Caco-2 (cell line): ENCODE data around the gene TRPM1. TPM values are rescaled to one million over a fixed set of nuclear protein-coding genes. Genes with fewer than 3 reads are reported as not detected.

Source experiments
- BruUV-seq: library from RNA; stranded (reverse); fragments of 400-500 nt; replicated peaks from 2 replicates; lab custom pipeline; 2021; lab: Mats Ljungman, UMichigan
- CTCF ChIA-PET: fragments of 300-600 bp; sonication (Branson Sonifier 250); formaldehyde crosslinking; loops from one replicate; lab custom pipeline; 2022; ENCODE audit warnings: antibody characterized with exemption; lab: Charles Lee
- POLR2A ChIA-PET: fragments of 300-600 bp; sonication (Branson Sonifier 250); formaldehyde crosslinking; loops from one replicate; lab custom pipeline; 2022; ENCODE audit warnings: antibody characterized with exemption; lab: Charles Lee
- DNase-seq, 2 experiments: peaks; one replicate each; pipeline versions ENCODE4 v3.0.0 to v3.0.0-alpha.2; 2020 to 2022
- H3K27me3 ChIP-seq: replicated peaks from 2 replicates; pipeline ENCODE4 v1.6.0; 2011; ENCODE audit warnings: low read length; ENCODE audit not compliant: control insufficient read depth, insufficient read depth
- H3K36me3 ChIP-seq: 2 replicates; pipeline ENCODE4 v1.5.1; 2011; ENCODE audit warnings: low read length; ENCODE audit not compliant: control insufficient read depth, insufficient read depth
- H3K4me1 ChIP-seq: fragments of 250-450 bp; sonication (Bioruptor Pico); 2 replicates; pipeline ENCODE4 v1.5.1; 2020; ENCODE audit warnings: mild to moderate bottlenecking
- H3K4me3 ChIP-seq: 2 replicates; pipeline ENCODE4 v1.5.1; 2011; ENCODE audit warnings: low read depth, mild to moderate bottlenecking, control low read depth, low read length
- H3K9me3 ChIP-seq: fragments of 250-450 bp; sonication (Bioruptor Pico); 2 replicates; pipeline ENCODE4 v1.5.1; 2020; ENCODE audit warnings: mild to moderate bottlenecking, moderate library complexity
- H3K27ac Mint-ChIP-seq: one replicate; pipeline ENCODE4 v1.8.0; 2022; ENCODE audit warnings: mixed read lengths; ENCODE audit not compliant: unreplicated experiment
- H3K27me3 Mint-ChIP-seq: one replicate; pipeline ENCODE4 v1.8.0; 2022; ENCODE audit warnings: mixed read lengths; ENCODE audit not compliant: insufficient read depth, unreplicated experiment
- H3K36me3 Mint-ChIP-seq: one replicate; pipeline ENCODE4 v1.8.0; 2022; ENCODE audit warnings: mild to moderate bottlenecking, mixed read lengths; ENCODE audit not compliant: insufficient read depth, unreplicated experiment
- H3K4me1 Mint-ChIP-seq: one replicate; pipeline ENCODE4 v1.8.0; 2022; ENCODE audit warnings: low read depth, mixed read lengths; ENCODE audit not compliant: unreplicated experiment
- H3K4me3 Mint-ChIP-seq: one replicate; pipeline ENCODE4 v1.8.0; 2022; ENCODE audit warnings: mild to moderate bottlenecking, moderate library complexity, mixed read lengths; ENCODE audit not compliant: unreplicated experiment
- H3K9me3 Mint-ChIP-seq: one replicate; pipeline ENCODE4 v1.8.0; 2022; ENCODE audit warnings: mixed read lengths; ENCODE audit not compliant: unreplicated experiment
- CTCF ChIP-seq, 2 experiments: fragments of 200-600 bp in 1 of 2; IDR thresholded peaks; 1 replicate in 1 of 2; 2 replicates in 1 of 2; pipeline versions ENCODE4 v1.5.1 to v1.8.0; 2011 to 2022; ENCODE audit warnings: antibody characterized with exemption in 1 of 2, control low read depth in 1 of 2, inconsistent platforms in 1 of 2, low read depth in 1 of 2, low read length in 1 of 2, mild to moderate bottlenecking in 1 of 2, moderate library complexity in 1 of 2; ENCODE audit not compliant: insufficient read depth in 1 of 2, severe bottlenecking in 1 of 2, unreplicated experiment in 1 of 2
- intact Hi-C: fragments of 100-400 bp; cut with micrococcal nuclease; formaldehyde crosslinking; loops from one replicate; pipeline ENCODE4 v1.10.0; 2022; ENCODE audit not compliant: unreplicated experiment
- total RNA-seq: library from RNA; stranded (reverse); gene quantifications from 2 replicates; pipeline ENCODE4 v1.2.3, GENCODE V29; 2022

The TRPM1 gene
- total RNA-seq, 1 experiment from 2014 or later, result not detected

- POLR2A ChIA-PET, result no interaction called here
Observed at GRCh38 chr15:31078471-31078870, 23.1 kb downstream of the TRPM1 start.

GRCh38 chr15:31077941-31078340 lies 23.6 kb downstream of the TRPM1 start:
- no TSS peak for BruUV-seq

More at GRCh38 chr15:31078471-31078870, 23.1 kb downstream of the TRPM1 start:
- no peak for TF ChIP-seq CTCF (IDR thresholded peaks at IDR 0.05; ENCODE audit: insufficient read depth in 1 of 2, low read depth in 1 of 2, low read length in 1 of 2, severe bottlenecking in 1 of 2, unreplicated experiment in 1 of 2)
- Histone ChIP-seq H3K27me3 (no peaks in the 10 kb centered on the region), H3K4me1 (peaks cover 10% of the 10 kb centered on the region), H3K4me3 (no peak overlapping the region), H3K36me3 (no peaks in the 10 kb centered on the region), H3K9me3 (no peaks in the 10 kb centered on the region)
- no peak for DNase-seq
- H3K27me3 Mint-ChIP-seq, result no peaks in the 10 kb centered on the region
- no peak overlapping the region for H3K4me3 Mint-ChIP-seq
- intact Hi-C loops, result no loop called here
- H3K27ac Mint-ChIP-seq, result no peak overlapping the region
- no TSS peak for BruUV-seq
- no peaks in the 10 kb centered on the region for H3K36me3 Mint-ChIP-seq
- H3K9me3 Mint-ChIP-seq, result no peaks in the 10 kb centered on the region
- CTCF ChIA-PET, result no interaction called here
- peaks cover 19% of the 10 kb centered on the region for H3K4me1 Mint-ChIP-seq

GRCh38 chr15:31077181-31077580 lies 24.3 kb downstream of the TRPM1 start:
- no peak for TF ChIP-seq CTCF (IDR thresholded peaks at IDR 0.05; ENCODE audit: insufficient read depth in 1 of 2, low read depth in 1 of 2, low read length in 1 of 2, severe bottlenecking in 1 of 2, unreplicated experiment in 1 of 2)
- ChIA-PET CTCF (no interaction called here), POLR2A (no interaction called here)
- BruUV-seq, result no TSS peak
- Mint-ChIP-seq H3K9me3 (no peaks in the 10 kb centered on the region), H3K4me1 (peaks cover 19% of the 10 kb centered on the region), H3K27ac (peak overlapping the region; percentile 2), H3K36me3 (no peaks in the 10 kb centered on the region), H3K27me3 (no peaks in the 10 kb centered on the region), H3K4me3 (no peak overlapping the region)
- no peaks in the 10 kb centered on the region for H3K9me3 ChIP-seq
- DNase-seq, result peak in 1 of 2 experiments; percentile 42
- peaks cover 10% of the 10 kb centered on the region for H3K4me1 ChIP-seq
- H3K27me3 ChIP-seq, result no peaks in the 10 kb centered on the region
- intact Hi-C loops, result no loop called here
- no peaks in the 10 kb centered on the region for H3K36me3 ChIP-seq
- H3K4me3 ChIP-seq, result no peak overlapping the region

More at GRCh38 chr15:31077941-31078340, 23.6 kb downstream of the TRPM1 start:
- peak overlapping the region; percentile 2 for H3K27ac Mint-ChIP-seq
- Histone ChIP-seq H3K36me3 (no peaks in the 10 kb centered on the region), H3K9me3 (no peaks in the 10 kb centered on the region), H3K4me1 (peaks cover 10% of the 10 kb centered on the region), H3K27me3 (no peaks in the 10 kb centered on the region), H3K4me3 (no peak overlapping the region)
- TF ChIP-seq CTCF (IDR thresholded peaks at IDR 0.05; ENCODE audit: insufficient read depth in 1 of 2, low read depth in 1 of 2, low read length in 1 of 2, severe bottlenecking in 1 of 2, unreplicated experiment in 1 of 2), result no peak
- ChIA-PET POLR2A (no interaction called here), CTCF (no interaction called here)
- intact Hi-C loops, result no loop called here
- no peaks in the 10 kb centered on the region for H3K27me3 Mint-ChIP-seq
- H3K4me1 Mint-ChIP-seq, result peaks cover 19% of the 10 kb centered on the region
- DNase-seq, result no peak
- H3K36me3 Mint-ChIP-seq, result no peaks in the 10 kb centered on the region
- no peak overlapping the region for H3K4me3 Mint-ChIP-seq
- no peaks in the 10 kb centered on the region for H3K9me3 Mint-ChIP-seq
